ENCODE data around the gene MAP3K20. TPM values are rescaled to one million over a fixed set of nuclear protein-coding genes. Genes with fewer than 3 reads are reported as not detected.

Gene MAP3K20
- total RNA-seq, 3 donors from 2014 or later = 34.8 to 67.0 (median 42.9) TPM

DNA sequence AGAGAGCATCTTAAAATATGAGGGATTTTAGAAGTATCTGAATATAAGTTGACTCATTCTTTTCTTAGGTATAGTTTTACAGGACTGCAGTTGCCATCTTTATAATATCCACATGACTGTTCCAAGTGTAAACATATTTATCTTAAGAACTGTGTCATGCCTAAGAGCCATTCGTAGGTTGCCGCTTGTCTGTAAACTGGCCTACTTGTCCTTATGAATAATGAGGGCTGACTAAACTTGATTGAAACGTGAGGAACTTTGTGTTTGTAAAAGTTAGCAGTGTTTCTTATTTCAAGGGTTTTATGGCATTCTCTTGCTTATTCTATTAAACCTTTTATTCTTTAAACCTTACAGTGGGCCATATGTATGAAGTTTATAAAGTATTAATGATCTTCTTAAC lies 99.6 kb downstream of the MAP3K20 start:
- TF ChIP-seq POLR2A (IDR thresholded peaks at IDR 0.05) (no peak), POLR2AphosphoS5 (IDR thresholded peaks at IDR 0.05) (no peak)
- TF ChIP-seq, protein P1, sequence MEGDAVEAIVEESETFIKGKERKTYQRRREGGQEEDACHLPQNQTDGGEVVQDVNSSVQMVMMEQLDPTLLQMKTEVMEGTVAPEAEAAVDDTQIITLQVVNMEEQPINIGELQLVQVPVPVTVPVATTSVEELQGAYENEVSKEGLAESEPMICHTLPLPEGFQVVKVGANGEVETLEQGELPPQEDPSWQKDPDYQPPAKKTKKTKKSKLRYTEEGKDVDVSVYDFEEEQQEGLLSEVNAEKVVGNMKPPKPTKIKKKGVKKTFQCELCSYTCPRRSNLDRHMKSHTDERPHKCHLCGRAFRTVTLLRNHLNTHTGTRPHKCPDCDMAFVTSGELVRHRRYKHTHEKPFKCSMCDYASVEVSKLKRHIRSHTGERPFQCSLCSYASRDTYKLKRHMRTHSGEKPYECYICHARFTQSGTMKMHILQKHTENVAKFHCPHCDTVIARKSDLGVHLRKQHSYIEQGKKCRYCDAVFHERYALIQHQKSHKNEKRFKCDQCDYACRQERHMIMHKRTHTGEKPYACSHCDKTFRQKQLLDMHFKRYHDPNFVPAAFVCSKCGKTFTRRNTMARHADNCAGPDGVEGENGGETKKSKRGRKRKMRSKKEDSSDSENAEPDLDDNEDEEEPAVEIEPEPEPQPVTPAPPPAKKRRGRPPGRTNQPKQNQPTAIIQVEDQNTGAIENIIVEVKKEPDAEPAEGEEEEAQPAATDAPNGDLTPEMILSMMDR (IDR thresholded peaks at IDR 0.05) = no peak
- no peaks in the 10 kb centered on the region for H3K9me3 ChIP-seq
- no peaks in the 10 kb centered on the region for H3K4me1 ChIP-seq
- no peaks in the 10 kb centered on the region for H3K36me3 ChIP-seq
- H3K4me3 ChIP-seq = no peak overlapping the region
- DNase-seq (ENCODE audit: low spot score in 2 of 2) = no peak
- H3K27ac ChIP-seq = no peak overlapping the region
- intact Hi-C loops (cut with DNase I; ENCODE audit: low total_unique reads) = no loop called here
- no peaks in the 10 kb centered on the region for H3K27me3 ChIP-seq

- H3K9me3 ChIP-seq = no peaks in the 10 kb centered on the region
- intact Hi-C loops (cut with DNase I; ENCODE audit: low total_unique reads) = no loop called here
- H3K27me3 ChIP-seq = no peaks in the 10 kb centered on the region
- H3K4me1 ChIP-seq = no peaks in the 10 kb centered on the region
- H3K36me3 ChIP-seq = no peaks in the 10 kb centered on the region
- no peak for TF ChIP-seq POLR2AphosphoS5 (IDR thresholded peaks at IDR 0.05)
- no peak overlapping the region for H3K27ac ChIP-seq
- H3K4me3 ChIP-seq = no peak overlapping the region
- no peak for DNase-seq (ENCODE audit: low spot score in 2 of 2)
Observed at GRCh38 chr2:173181982-173182381, 106.3 kb downstream of the MAP3K20 start.

DNA sequence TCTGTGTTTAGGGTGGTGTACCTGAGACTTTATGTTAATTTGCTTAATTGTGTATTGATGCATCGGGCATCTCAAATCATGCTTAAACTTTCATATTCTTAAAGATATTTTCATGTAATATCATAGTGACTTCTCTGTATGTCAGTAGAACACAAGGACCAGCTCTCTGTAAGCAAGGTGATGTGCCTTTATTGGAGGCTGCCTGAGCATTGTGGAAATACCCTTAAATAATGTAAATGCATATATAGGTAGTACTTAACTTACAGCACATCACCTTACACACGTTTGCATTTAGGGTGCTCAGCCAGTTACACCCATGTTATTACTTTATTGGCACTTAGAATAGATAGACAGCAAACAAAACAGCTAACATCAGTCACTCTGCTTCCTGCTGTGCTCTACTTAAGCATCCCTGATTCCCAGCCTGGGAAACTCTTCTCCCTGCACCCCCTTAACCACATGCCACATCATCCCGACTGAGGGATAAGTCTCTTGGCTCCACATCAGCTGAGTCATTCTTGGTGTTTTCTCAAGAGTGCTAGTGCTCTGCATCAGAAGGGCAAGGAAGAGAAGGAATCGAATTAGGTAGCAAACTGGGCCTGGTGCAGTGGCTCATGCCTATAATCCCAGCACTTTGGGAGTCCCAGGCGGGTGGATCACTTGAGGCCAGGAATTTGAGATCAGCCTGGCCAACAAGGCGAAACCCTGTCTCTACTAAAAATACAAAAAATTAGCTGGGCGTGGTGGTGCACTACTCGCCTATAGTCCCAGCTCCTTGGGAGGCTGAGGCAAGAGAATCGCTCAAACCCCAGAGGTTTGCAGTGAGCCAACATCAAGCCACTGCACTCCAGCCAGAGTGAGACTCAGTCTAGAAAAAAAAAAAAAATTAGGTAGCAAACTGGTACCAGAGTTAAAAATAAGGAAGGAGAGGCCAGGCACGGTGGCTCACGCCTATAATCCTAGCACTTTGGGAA lies 108.7 kb downstream of the MAP3K20 start:
- no peak for DNase-seq (ENCODE audit: low spot score in 2 of 2)
- no peak overlapping the region for H3K27ac ChIP-seq
- intact Hi-C loops (cut with DNase I; ENCODE audit: low total_unique reads) = no loop called here

DNA sequence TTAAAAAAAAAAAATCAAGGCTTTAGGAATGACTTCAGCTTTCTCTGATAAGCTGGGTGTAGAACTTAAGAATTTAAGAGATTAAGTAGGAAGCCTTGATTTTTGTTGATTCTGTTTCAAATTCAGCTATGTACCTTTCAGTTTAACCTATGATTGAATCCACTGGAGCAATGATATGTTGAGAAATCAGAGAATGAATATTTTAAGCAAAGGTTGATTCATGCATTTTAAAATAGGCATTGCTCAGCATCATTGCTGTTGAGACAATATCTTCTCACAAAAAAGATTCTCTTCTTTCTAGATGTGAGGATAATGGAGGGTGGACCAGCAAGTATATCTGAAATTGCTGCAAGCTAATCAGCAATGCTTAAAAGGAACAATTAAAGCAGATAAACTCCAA lies 109.8 kb downstream of the MAP3K20 start:
- H3K27ac ChIP-seq = no peak overlapping the region
- no peaks in the 10 kb centered on the region for H3K4me1 ChIP-seq

More for the DNA sequence above, 108.7 kb downstream of the MAP3K20 start:
- Histone ChIP-seq H3K4me1 (no peaks in the 10 kb centered on the region), H3K36me3 (no peaks in the 10 kb centered on the region), H3K9me3 (no peaks in the 10 kb centered on the region), H3K4me3 (no peak overlapping the region), H3K27me3 (no peaks in the 10 kb centered on the region)
- TF ChIP-seq, protein P1 (IDR thresholded peaks at IDR 0.05) = no peak
- TF ChIP-seq POLR2A (IDR thresholded peaks at IDR 0.05) (no peak), POLR2AphosphoS5 (IDR thresholded peaks at IDR 0.05) (no peak)

DNA sequence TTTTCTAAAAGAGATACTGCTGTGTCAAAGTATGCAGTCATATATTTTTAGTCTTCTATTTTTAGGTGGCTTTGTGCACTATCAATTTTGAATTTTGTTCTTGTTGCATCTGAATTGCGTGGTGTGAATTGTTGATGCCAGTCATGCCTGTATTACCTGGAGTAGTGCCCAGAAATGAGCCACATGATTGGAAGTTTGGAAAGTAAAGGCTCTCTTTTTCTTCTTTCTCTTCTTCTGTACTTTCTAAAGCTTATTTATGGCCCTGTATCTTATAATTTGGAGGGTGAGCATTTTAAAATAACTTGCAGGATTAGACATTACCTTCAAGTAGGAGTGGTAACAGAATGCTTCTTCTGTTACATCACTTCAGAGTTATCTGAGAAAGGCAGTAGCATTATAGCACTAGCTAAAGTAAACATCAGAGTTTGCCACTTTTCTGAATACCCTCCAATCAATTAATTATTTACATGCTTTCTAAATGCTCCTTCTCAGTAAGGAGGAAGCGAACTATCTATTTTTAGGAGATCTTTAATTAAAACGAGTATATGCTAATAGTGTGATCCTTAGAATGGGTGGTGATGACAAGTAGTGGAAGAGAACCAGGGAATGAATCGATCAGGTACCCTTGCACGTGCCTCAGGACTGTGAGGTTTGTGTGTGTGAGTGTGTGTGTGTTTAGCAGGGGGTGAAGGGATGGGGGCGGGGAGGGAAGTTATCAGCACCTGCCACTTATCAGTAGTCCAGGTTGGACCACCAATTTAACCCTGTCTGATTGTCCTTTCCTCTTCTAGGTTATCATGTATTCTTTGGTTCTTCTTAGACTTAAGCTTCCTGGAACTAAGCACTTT lies 112.5 kb downstream of the MAP3K20 start:
- no peak overlapping the region for H3K4me3 ChIP-seq
- no peaks in the 10 kb centered on the region for H3K9me3 ChIP-seq
- DNase-seq (ENCODE audit: low spot score in 2 of 2) = no peak
- TF ChIP-seq POLR2AphosphoS5 (IDR thresholded peaks at IDR 0.05) = no peak
- TF ChIP-seq, protein P1 (IDR thresholded peaks at IDR 0.05) = no peak
- TF ChIP-seq POLR2A (IDR thresholded peaks at IDR 0.05) = no peak
- H3K27ac ChIP-seq = no peak overlapping the region
- H3K27me3 ChIP-seq = no peaks in the 10 kb centered on the region
- H3K36me3 ChIP-seq = no peaks in the 10 kb centered on the region
- H3K4me1 ChIP-seq = no peaks in the 10 kb centered on the region
- intact Hi-C loops (cut with DNase I; ENCODE audit: low total_unique reads) = no loop called here

More for the DNA sequence above, 109.8 kb downstream of the MAP3K20 start:
- TF ChIP-seq, protein P1 (IDR thresholded peaks at IDR 0.05) = no peak
- TF ChIP-seq POLR2A (IDR thresholded peaks at IDR 0.05) = no peak
- no peak for TF ChIP-seq POLR2AphosphoS5 (IDR thresholded peaks at IDR 0.05)
- Histone ChIP-seq H3K27me3 (no peaks in the 10 kb centered on the region), H3K4me3 (no peak overlapping the region), H3K9me3 (no peaks in the 10 kb centered on the region), H3K36me3 (no peaks in the 10 kb centered on the region)
- intact Hi-C loops (cut with DNase I; ENCODE audit: low total_unique reads) = no loop called here
- no peak for DNase-seq (ENCODE audit: low spot score in 2 of 2)
